Parathyroid adenoma (tissue), 2 donors: ENCODE measurements around the gene IMMP2L.

Experiments
- H2AFZ ChIP-seq: fragments of 300-600 bp; sonication (generic); one replicate; pipeline ENCODE4 v1.7.0; 2017; ENCODE audit warnings: antibody characterized with exemption, mild to moderate bottlenecking
- H3K27ac ChIP-seq: fragments of 300-600 bp; sonication (generic); one replicate; pipeline ENCODE4 v1.7.0; 2017
- H3K27me3 ChIP-seq: fragments of 300-600 bp; sonication (generic); one replicate; pipeline ENCODE4 v1.7.0; 2017; ENCODE audit warnings: low read length; ENCODE audit not compliant: control insufficient read depth, insufficient read depth
- H3K36me3 ChIP-seq: fragments of 300-600 bp; sonication (generic); one replicate; pipeline ENCODE4 v1.7.0; 2017; ENCODE audit warnings: low read length; ENCODE audit not compliant: control insufficient read depth, insufficient read depth
- H3K4me1 ChIP-seq: fragments of 300-600 bp; sonication (generic); one replicate; pipeline ENCODE4 v1.7.0; 2017; ENCODE audit warnings: control low read depth
- H3K4me2 ChIP-seq: fragments of 300-600 bp; sonication (generic); one replicate; pipeline ENCODE4 v1.7.0; 2017; ENCODE audit warnings: low read length
- H3K4me3 ChIP-seq: fragments of 300-600 bp; sonication (generic); one replicate; pipeline ENCODE4 v1.7.0; 2017; ENCODE audit warnings: low read depth, low read length
- H3K79me2 ChIP-seq: fragments of 300-600 bp; sonication (generic); one replicate; pipeline ENCODE4 v1.7.0; 2017; ENCODE audit warnings: control low read depth
- H3K9ac ChIP-seq: fragments of 300-600 bp; sonication (generic); one replicate; pipeline ENCODE4 v1.7.0; 2017; ENCODE audit warnings: mild to moderate bottlenecking
- H3K9me3 ChIP-seq: fragments of 300-600 bp; sonication (generic); one replicate; pipeline ENCODE4 v1.7.0; 2017; ENCODE audit warnings: low read length; ENCODE audit not compliant: control insufficient read depth
- CTCF ChIP-seq: fragments of 300-600 bp; sonication (generic); IDR thresholded peaks from one replicate; pipeline ENCODE4 v1.7.0; 2017; ENCODE audit warnings: antibody characterized with exemption, mild to moderate bottlenecking
- donor health status: primary hyperparathyroidism.

Gene IMMP2L

GRCh38 chr7:111356941-111357340 lies 205.4 kb downstream of the IMMP2L start:
- Histone ChIP-seq H3K9me3 (no peaks in the 10 kb centered on the region), H3K27ac (no peak overlapping the region), H3K4me1 (no peaks in the 10 kb centered on the region), H3K27me3 (no peaks in the 10 kb centered on the region), H3K79me2 (no peaks in the 10 kb centered on the region), H3K4me3 (no peak overlapping the region), H3K36me3 (no peaks in the 10 kb centered on the region), H3K4me2 (no peak overlapping the region), H2AFZ (no peak overlapping the region), H3K9ac (no peak overlapping the region)
- TF ChIP-seq CTCF, result no peak

DNA sequence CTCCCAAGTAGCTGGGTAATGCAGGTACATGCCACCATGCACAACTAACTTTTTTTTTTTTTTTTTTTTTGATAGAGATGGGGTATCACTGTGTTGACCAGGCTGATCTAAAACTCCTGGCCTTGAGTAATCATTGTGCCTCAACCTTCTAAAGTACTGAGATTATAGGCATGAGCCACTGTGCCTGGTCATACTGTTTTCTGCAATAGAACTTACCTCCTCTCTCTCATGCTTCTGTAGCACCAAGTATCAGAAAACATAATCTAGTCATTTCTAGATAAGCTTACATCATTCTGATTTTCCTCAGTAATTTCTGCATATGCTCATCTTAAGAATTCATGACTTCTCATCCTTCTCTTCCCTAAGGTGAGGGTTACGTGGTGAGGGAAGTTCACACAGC lies 210.0 kb downstream of the IMMP2L start:
- no peak overlapping the region for H3K4me2 ChIP-seq
- TF ChIP-seq CTCF, result no peak
- no peaks in the 10 kb centered on the region for H3K9me3 ChIP-seq
- H3K4me3 ChIP-seq, result no peak overlapping the region
- no peaks in the 10 kb centered on the region for H3K79me2 ChIP-seq
- H2AFZ ChIP-seq, result no peak overlapping the region
- no peak overlapping the region for H3K9ac ChIP-seq
- no peaks in the 10 kb centered on the region for H3K27me3 ChIP-seq
- H3K4me1 ChIP-seq, result no peaks in the 10 kb centered on the region
- no peaks in the 10 kb centered on the region for H3K36me3 ChIP-seq
- no peak overlapping the region for H3K27ac ChIP-seq

- H3K79me2 ChIP-seq, result no peaks in the 10 kb centered on the region
- H3K9me3 ChIP-seq, result no peaks in the 10 kb centered on the region
- H3K9ac ChIP-seq, result no peak overlapping the region
- H3K4me3 ChIP-seq, result no peak overlapping the region
- no peak overlapping the region for H2AFZ ChIP-seq
- no peaks in the 10 kb centered on the region for H3K27me3 ChIP-seq
- no peaks in the 10 kb centered on the region for H3K36me3 ChIP-seq
- H3K4me1 ChIP-seq, result no peaks in the 10 kb centered on the region
- TF ChIP-seq CTCF, result no peak
- no peak overlapping the region for H3K4me2 ChIP-seq
- no peak overlapping the region for H3K27ac ChIP-seq
These were observed 216.1 kb downstream of the IMMP2L start for GRCh38 chr7:111346219-111346618.

DNA sequence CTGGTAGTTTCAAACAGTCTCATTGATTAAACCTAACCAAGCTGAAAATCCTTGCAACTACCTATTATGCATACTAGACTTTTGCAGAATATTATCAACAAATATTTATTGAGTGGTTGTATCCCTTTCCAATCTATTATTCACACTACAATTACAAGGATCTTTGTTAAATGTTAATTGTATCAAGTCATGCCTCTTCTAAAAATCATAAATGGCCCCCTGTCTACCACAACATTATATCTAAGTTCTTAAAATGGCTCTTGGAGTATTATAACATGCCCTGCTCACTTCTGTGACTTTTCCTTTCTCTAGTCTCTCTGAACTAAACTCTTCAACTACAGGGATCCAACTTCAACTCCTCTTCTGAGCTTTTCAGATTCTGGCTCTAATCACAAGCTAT lies 219.3 kb downstream of the IMMP2L start:
- H3K4me2 ChIP-seq, result no peak overlapping the region
- TF ChIP-seq CTCF, result no peak
- H3K4me1 ChIP-seq, result peaks cover 6% of the 10 kb centered on the region
- no peak overlapping the region for H3K27ac ChIP-seq
- H3K9me3 ChIP-seq, result no peaks in the 10 kb centered on the region
- no peaks in the 10 kb centered on the region for H3K27me3 ChIP-seq
- H2AFZ ChIP-seq, result no peak overlapping the region
- no peaks in the 10 kb centered on the region for H3K36me3 ChIP-seq
- H3K4me3 ChIP-seq, result no peak overlapping the region
- H3K9ac ChIP-seq, result no peak overlapping the region
- no peaks in the 10 kb centered on the region for H3K79me2 ChIP-seq

- H2AFZ ChIP-seq, result peak overlapping the region; percentile 9
- no peak overlapping the region for H3K4me3 ChIP-seq
- H3K4me1 ChIP-seq, result peaks cover 6% of the 10 kb centered on the region
- no peaks in the 10 kb centered on the region for H3K36me3 ChIP-seq
- no peak overlapping the region for H3K9ac ChIP-seq
- H3K27me3 ChIP-seq, result no peaks in the 10 kb centered on the region
- H3K27ac ChIP-seq, result no peak overlapping the region
- H3K79me2 ChIP-seq, result no peaks in the 10 kb centered on the region
- peak overlapping the region; percentile 10 for H3K4me2 ChIP-seq
- no peaks in the 10 kb centered on the region for H3K9me3 ChIP-seq
- no peak for TF ChIP-seq CTCF
These were observed 223.3 kb downstream of the IMMP2L start for GRCh38 chr7:111339006-111339405.
